Neural cell (in vitro differentiated cells): ENCODE results near the gene TLR7. TPM values are rescaled to one million over a fixed set of nuclear protein-coding genes. Genes with fewer than 3 reads are reported as not detected.

Source experiments
- H2AFZ ChIP-seq: fragments of 200-600, 300-800 bp; sonication (generic), shearing (Covaris generic); 2 replicates; pipeline ENCODE4 v1.6.0; 2014; ENCODE audit warnings: low read depth, mild to moderate bottlenecking, antibody characterized with exemption, low read length, moderate library complexity
- H3F3A ChIP-seq: fragments of 200-600 bp; shearing (Covaris generic); 2 replicates; pipeline ENCODE4 v1.6.1; 2016; ENCODE audit warnings: mild to moderate bottlenecking, moderate library complexity, mixed read lengths, antibody characterized with exemption, low read length; ENCODE audit not compliant: insufficient read depth, poor library complexity, severe bottlenecking
- H3K27ac ChIP-seq: fragments of 200-600, 300-800 bp; sonication (generic), shearing (Covaris generic); 2 replicates; pipeline ENCODE4 v1.5.1; 2014; ENCODE audit warnings: mild to moderate bottlenecking, low read length, moderate library complexity
- H3K27me3 ChIP-seq: fragments of 300-800, 200-600 bp; sonication (generic), shearing (Covaris generic); 2 replicates; pipeline ENCODE4 v1.6.0; 2014; ENCODE audit warnings: mild to moderate bottlenecking, low read depth, low read length, moderate library complexity; ENCODE audit not compliant: insufficient read depth
- H3K36me3 ChIP-seq: fragments of 300-800, 200-600 bp; sonication (generic), shearing (Covaris generic); 2 replicates; pipeline ENCODE4 v1.5.1; 2014; ENCODE audit warnings: mild to moderate bottlenecking, antibody characterized with exemption, low read length, moderate library complexity; ENCODE audit not compliant: insufficient read depth
- H3K4me2 ChIP-seq: fragments of 300-800, 200-600 bp; sonication (generic), shearing (Covaris generic); 2 replicates; pipeline ENCODE4 v1.6.0; 2014; ENCODE audit warnings: mild to moderate bottlenecking, low read length
- H3K4me3 ChIP-seq: fragments of 300-800, 200-600 bp; sonication (generic), shearing (Covaris generic); 2 replicates; pipeline ENCODE4 v1.5.1; 2014; ENCODE audit warnings: mild to moderate bottlenecking, low read length, moderate library complexity
- H3K79me2 ChIP-seq: fragments of 200-600 bp; shearing (Covaris generic); replicated peaks from 2 replicates; pipeline ENCODE4 v1.6.0; 2014; ENCODE audit warnings: mild to moderate bottlenecking, low read length, moderate library complexity; ENCODE audit not compliant: insufficient read depth
- H3K9ac ChIP-seq: fragments of 300-800, 200-600 bp; sonication (generic), shearing (Covaris generic); 2 replicates; pipeline ENCODE4 v1.6.1; 2016; ENCODE audit warnings: mild to moderate bottlenecking, low read length, mixed read lengths
- H3K9me2 ChIP-seq: fragments of 200-600 bp; shearing (Covaris generic); 2 replicates; pipeline ENCODE4 v1.6.1; 2016; ENCODE audit warnings: mild to moderate bottlenecking, low read length, mixed read lengths; ENCODE audit not compliant: insufficient read depth
- H3K9me3 ChIP-seq: fragments of 200-600, 300-800 bp; sonication (generic), shearing (Covaris generic); 2 replicates; pipeline ENCODE4 v1.6.1; 2016; ENCODE audit warnings: mild to moderate bottlenecking, mixed run types, low read length, moderate library complexity, mixed read lengths
- H4K20me1 ChIP-seq: fragments of 200-600 bp; shearing (Covaris generic); 2 replicates; pipeline ENCODE4 v1.6.1; 2016; ENCODE audit warnings: mild to moderate bottlenecking, mixed run types; ENCODE audit not compliant: insufficient read depth
- CTCF ChIP-seq: fragments of 450-650 bp; IDR thresholded peaks from 2 replicates; pipeline ENCODE4 v1.5.1; 2014; ENCODE audit warnings: antibody characterized with exemption, mild to moderate bottlenecking, moderate library complexity; ENCODE audit not compliant: poor library complexity, severe bottlenecking
- EP300 ChIP-seq: fragments of 450-650 bp; conservative IDR thresholded peaks from 2 replicates; pipeline ENCODE4 v1.6.1; 2014; ENCODE audit warnings: antibody characterized with exemption, mild to moderate bottlenecking, moderate library complexity; ENCODE audit not compliant: poor library complexity, severe bottlenecking
- EZH2 ChIP-seq: fragments of 200-600, 300-800 bp; shearing (Covaris generic), sonication (generic); IDR thresholded peaks from 2 replicates; pipeline ENCODE4 v1.6.1; 2014; ENCODE audit warnings: antibody characterized with exemption, low read length, borderline replicate concordance, mild to moderate bottlenecking; ENCODE audit not compliant: insufficient read depth, poor library complexity, severe bottlenecking
- MXI1 ChIP-seq: fragments of 450-650 bp; conservative IDR thresholded peaks from 2 replicates; pipeline ENCODE4 v1.6.1; 2014; ENCODE audit warnings: antibody characterized with exemption, mild to moderate bottlenecking; ENCODE audit not compliant: poor library complexity, severe bottlenecking
- POLR2AphosphoS5 ChIP-seq: IDR thresholded peaks from 2 replicates; pipeline ENCODE4 v1.6.1; 2012
- RAD21 ChIP-seq: fragments of 450-650 bp; conservative IDR thresholded peaks from 2 replicates; pipeline ENCODE4 v1.6.1; 2014; ENCODE audit warnings: antibody characterized with exemption, mild to moderate bottlenecking, moderate library complexity
- REST ChIP-seq: IDR thresholded peaks from 2 replicates; pipeline ENCODE4 v1.6.1; 2012; ENCODE audit warnings: borderline replicate concordance
- SMC3 ChIP-seq: fragments of 450-650 bp; conservative IDR thresholded peaks from 2 replicates; pipeline ENCODE4 v1.6.1; 2014; ENCODE audit warnings: antibody characterized with exemption, mild to moderate bottlenecking, moderate library complexity; ENCODE audit not compliant: poor library complexity
- TAF1 ChIP-seq: IDR thresholded peaks from 2 replicates; pipeline ENCODE4 v1.6.1; 2012; ENCODE audit warnings: low read depth
- polyA plus RNA-seq: library from polyadenylated mRNA; depleted of rRNA; stranded (reverse); fragments of >200 nt; gene quantifications from 2 replicates; pipeline ENCODE4 v1.2.3, GENCODE V29; 2014

The TLR7 gene
- polyA plus RNA-seq, 1 donor from 2014 or later, result not detected

GRCh38 chrX:12910423-12911121 lies 43.7 kb downstream of the TLR7 start:
- H3K36me3 ChIP-seq, result no peaks in the 10 kb centered on the region
- TF ChIP-seq MXI1, result no peak
- no peak for TF ChIP-seq TAF1
- TF ChIP-seq SMC3, result no peak
- TF ChIP-seq POLR2AphosphoS5, result no peak
- TF ChIP-seq REST, result no peak
- TF ChIP-seq EZH2, result no peak
- no peak for TF ChIP-seq EP300
- H4K20me1 ChIP-seq, result no peaks in the 10 kb centered on the region
- H3K9ac ChIP-seq, result no peak overlapping the region
- no peak overlapping the region for H3K4me3 ChIP-seq
- no peak overlapping the region for H2AFZ ChIP-seq
- no peaks in the 10 kb centered on the region for H3K27me3 ChIP-seq
- no peak overlapping the region for H3K4me2 ChIP-seq
- no peaks in the 10 kb centered on the region for H3K9me3 ChIP-seq
- no peak overlapping the region for H3K27ac ChIP-seq
- H3K79me2 ChIP-seq, result no peaks in the 10 kb centered on the region
- no peaks in the 10 kb centered on the region for H3F3A ChIP-seq
- H3K9me2 ChIP-seq, result no peaks in the 10 kb centered on the region

DNA sequence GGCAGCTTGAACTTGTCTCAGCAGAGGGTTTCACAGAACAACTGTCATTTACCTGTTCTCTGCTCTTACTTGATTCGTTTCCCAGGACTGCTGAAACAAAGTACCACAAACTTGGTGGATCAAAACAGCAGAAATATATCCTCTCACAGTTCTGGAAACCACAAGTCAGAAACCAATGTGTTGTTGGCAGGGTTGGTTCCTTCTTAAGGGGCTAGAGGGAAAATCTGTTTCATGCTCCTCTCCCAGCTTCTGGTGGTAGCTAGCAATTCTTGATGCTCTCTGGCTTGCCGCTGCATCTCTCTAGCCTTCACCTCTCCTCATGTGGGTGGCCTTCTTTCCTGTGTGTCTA lies 44.2 kb downstream of the TLR7 start:
- no peaks in the 10 kb centered on the region for H3K9me2 ChIP-seq
- H3K9ac ChIP-seq, result no peak overlapping the region
- H3K4me2 ChIP-seq, result no peak overlapping the region
- no peak overlapping the region for H3K4me3 ChIP-seq
- H3K27me3 ChIP-seq, result no peaks in the 10 kb centered on the region
- H4K20me1 ChIP-seq, result no peaks in the 10 kb centered on the region
- no peak overlapping the region for H3K27ac ChIP-seq
- H3K36me3 ChIP-seq, result no peaks in the 10 kb centered on the region
- H3F3A ChIP-seq, result no peaks in the 10 kb centered on the region
- H3K9me3 ChIP-seq, result no peaks in the 10 kb centered on the region
- no peaks in the 10 kb centered on the region for H3K79me2 ChIP-seq
- H2AFZ ChIP-seq, result no peak overlapping the region
- TF ChIP-seq SMC3, result no peak
- TF ChIP-seq REST, result no peak
- no peak for TF ChIP-seq EP300
- no peak for TF ChIP-seq CTCF
- TF ChIP-seq MXI1, result no peak
- TF ChIP-seq RAD21, result no peak
- TF ChIP-seq EZH2, result no peak
- TF ChIP-seq POLR2AphosphoS5, result no peak
- TF ChIP-seq TAF1, result no peak
